OCI-LY3 (cell line): ENCODE measurements around the gene TOLLIP.
"Not testable (repeated sequence)": the region's sequence is repeated elsewhere in the genome, so short reads cannot be mapped to it uniquely, and the experiment has no call there.

Source experiments
- EZH2phosphoT487 ChIP-seq: fragments of 200-600 bp; shearing (Covaris generic); IDR thresholded peaks from 2 replicates; pipeline ENCODE4 v1.6.1; 2018; ENCODE audit warnings: antibody characterized with exemption, mixed run types, low read depth
- TF ChIP-seq, protein P1 (sequence below): fragments of 200-600, 300-600 bp; sonication (generic); IDR thresholded peaks from 2 replicates; pipeline ENCODE4 v1.5.1; 2014; ENCODE audit warnings: antibody characterized with exemption, low read length, low read depth

DNA sequence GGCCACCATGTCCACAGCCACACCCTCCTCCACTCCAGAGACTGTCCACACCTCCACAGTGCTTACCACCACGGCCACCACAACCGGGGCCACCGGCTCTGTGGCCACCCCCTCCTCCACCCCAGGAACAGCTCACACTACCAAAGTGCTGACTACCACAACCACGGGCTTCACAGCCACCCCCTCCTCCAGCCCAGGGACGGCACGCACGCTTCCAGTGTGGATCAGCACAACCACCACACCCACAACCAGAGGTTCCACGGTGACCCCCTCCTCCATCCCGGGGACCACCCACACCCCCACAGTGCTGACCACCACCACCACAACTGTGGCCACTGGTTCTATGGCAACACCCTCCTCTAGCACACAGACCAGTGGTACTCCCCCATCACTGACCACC is 64.9 kb downstream of the TOLLIP start:
- TF ChIP-seq, protein P1, sequence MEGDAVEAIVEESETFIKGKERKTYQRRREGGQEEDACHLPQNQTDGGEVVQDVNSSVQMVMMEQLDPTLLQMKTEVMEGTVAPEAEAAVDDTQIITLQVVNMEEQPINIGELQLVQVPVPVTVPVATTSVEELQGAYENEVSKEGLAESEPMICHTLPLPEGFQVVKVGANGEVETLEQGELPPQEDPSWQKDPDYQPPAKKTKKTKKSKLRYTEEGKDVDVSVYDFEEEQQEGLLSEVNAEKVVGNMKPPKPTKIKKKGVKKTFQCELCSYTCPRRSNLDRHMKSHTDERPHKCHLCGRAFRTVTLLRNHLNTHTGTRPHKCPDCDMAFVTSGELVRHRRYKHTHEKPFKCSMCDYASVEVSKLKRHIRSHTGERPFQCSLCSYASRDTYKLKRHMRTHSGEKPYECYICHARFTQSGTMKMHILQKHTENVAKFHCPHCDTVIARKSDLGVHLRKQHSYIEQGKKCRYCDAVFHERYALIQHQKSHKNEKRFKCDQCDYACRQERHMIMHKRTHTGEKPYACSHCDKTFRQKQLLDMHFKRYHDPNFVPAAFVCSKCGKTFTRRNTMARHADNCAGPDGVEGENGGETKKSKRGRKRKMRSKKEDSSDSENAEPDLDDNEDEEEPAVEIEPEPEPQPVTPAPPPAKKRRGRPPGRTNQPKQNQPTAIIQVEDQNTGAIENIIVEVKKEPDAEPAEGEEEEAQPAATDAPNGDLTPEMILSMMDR = not testable (repeated sequence)
- TF ChIP-seq EZH2phosphoT487 = not testable (repeated sequence)
